ENCODE measurements around the gene CKAP4. TPM values are rescaled to one million over a fixed set of nuclear protein-coding genes. Genes with fewer than 3 reads are reported as not detected.

The CKAP4 gene
- total and polyA plus RNA-seq, 2 of the 13 experiments (the other 11 are each of a cell fraction or from before 2014, with no cell fraction given), result 39.2 to 70.2 TPM

DNA sequence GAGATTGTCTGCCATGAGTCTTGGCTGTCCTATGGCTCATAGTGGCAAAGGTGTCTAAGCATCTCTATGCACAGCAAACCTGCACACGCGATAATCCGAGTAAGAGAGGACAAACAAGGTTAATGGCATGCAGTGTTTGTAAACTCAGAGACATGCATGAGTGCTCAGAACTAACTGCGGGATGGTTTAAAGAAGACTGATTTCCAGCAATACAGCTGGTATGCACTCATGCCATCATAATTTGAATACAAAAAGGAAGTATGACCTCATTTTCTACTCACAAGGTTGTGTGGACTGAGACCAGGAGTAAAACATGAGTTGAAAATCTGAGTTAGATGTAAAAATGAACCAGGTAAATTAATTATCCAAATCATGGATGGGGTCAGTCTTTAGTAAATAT, 38.2 kb upstream of the CKAP4 start (continued):
- no peak for TF ChIP-seq YEATS4 (CRISPR knock-in tag; IDR thresholded peaks at IDR 0.05; ENCODE audit: borderline replicate concordance)

DNA sequence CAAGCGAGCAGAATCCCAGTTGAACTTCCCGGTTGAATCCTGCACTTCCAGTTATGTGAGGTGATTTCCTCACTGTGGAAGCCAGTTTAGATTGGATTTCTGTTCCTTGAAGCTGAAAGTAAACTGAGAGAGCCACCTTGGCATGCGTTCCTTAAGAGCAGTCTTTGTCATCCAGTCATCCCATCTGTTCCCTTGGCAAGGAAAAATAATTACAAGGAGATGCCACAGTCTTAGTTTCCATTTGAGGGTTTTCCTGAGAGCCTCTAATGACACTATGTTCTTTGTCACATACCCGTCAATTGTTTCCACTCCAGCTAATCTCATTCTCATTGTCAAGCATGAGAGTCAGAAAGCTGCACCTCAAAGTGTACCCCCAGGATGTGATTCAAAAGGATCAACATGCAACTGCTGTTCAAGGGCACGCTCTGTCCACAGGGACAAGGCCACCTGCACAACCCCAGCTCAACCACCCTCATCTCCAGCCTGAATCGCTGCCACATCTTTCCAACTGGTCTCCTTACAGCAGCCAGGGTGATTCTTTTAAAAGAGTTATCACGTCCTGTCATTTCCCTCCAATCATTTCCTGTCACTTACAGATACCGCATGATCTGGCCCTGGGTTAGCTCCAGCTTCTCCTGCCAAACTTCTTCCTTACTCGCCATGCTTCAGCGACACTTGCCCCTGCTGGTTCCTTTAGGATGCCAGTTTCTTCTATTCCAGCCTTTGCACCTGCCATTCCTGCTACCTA, 36.7 kb upstream of the CKAP4 start:
- ChIA-PET CTCF (ENCODE audit: low intra/inter-chr PET ratio, low total read pairs) (interaction anchor here (4.5 kb wide), 1 partner anchor 58 kb away, joined by 40 read pairs; no protein-coding TSS in a partner anchor), POLR2A (interaction anchor here (0.9 to 2.8 kb wide), 7 partner anchors 10 to 146 kb away, joined by 3 to 10 read pairs (median 7); partner anchors contain the start of genes CKAP4, NUAK1 and POLR3B)
- BruUV-seq (replicated peaks), result no TSS peak
- Histone ChIP-seq H3K9ac (ENCODE audit: insufficient read depth, low read depth, low read length) (peak overlapping the region; percentile 52), H3K4me2 (ENCODE audit: low read depth, low read length) (peak overlapping the region; percentile 54), H3K9me3 (ENCODE audit: low read length) (no peaks in the 10 kb centered on the region), H3K36me3 (replicated peaks in 1 of 2; ENCODE audit: control insufficient read depth in 1 of 2, insufficient read depth in 2 of 2, low read length in 2 of 2) (no peaks in the 10 kb centered on the region), H3K79me2 (ENCODE audit: insufficient read depth, low read length) (no peaks in the 10 kb centered on the region), H3K27me3 (ENCODE audit: control insufficient read depth in 1 of 2, insufficient read depth in 2 of 2, low read length in 2 of 2) (peaks cover 0 to 7% of the 10 kb centered on the region in 2 experiments; a peak in 2 of 5 replicates), H3K4me3 (replicated peaks in 1 of 3; ENCODE audit: insufficient read depth in 1 of 3, low read depth in 2 of 3, low read length in 3 of 3) (peak overlapping the region in 1 of 3 experiments; percentile 19; a peak in 1 of 6 replicates), H3K27ac (ENCODE audit: extremely low read length, insufficient read depth, low read length) (peak overlapping the region; percentile 77), H2AFZ (ENCODE audit: low read length) (no peak overlapping the region), H4K20me1 (ENCODE audit: insufficient read depth, low read length) (no peaks in the 10 kb centered on the region), H3K4me1 (ENCODE audit: insufficient read depth, low read length) (peaks cover 98% of the 10 kb centered on the region)
- peak; percentile 91 for DNase-seq (ENCODE audit: low spot score)
- in situ Hi-C loops (cut with HindIII; ENCODE audit: extremely low pct_ligation_motif_present, low pct_unique_long_range_greater_than_20kb), result loop anchor here (5.0 to 10.0 kb wide), 2 partner anchors 57 to 190 kb away; no protein-coding TSS in a partner anchor
- WGBS (ENCODE audit: low lambda C conversion rate), result 38% methylated on average over 10 of the region's 10 CpGs
- ATAC-seq, result peak; percentile 61
- peak; percentile 65 for FAIRE-seq
- intact Hi-C loops (cut with micrococcal nuclease; ENCODE audit: unreplicated experiment), result no loop called here
- TF ChIP-seq ZNF891 (CRISPR knock-in tag; IDR thresholded peaks at IDR 0.05) (no peak; the same call in 1 of the 2 replicates), ZSCAN20 (CRISPR knock-in tag; IDR thresholded peaks at IDR 0.05; ENCODE audit: borderline replicate concordance) (no peak), E2F5 (CRISPR knock-in tag; conservative IDR thresholded peaks at IDR 0.05) (no peak), GABPB1 (CRISPR knock-in tag; IDR thresholded peaks at IDR 0.05) (peak; percentile 47; the same call in 1 of the 2 replicates), ZNF44 (CRISPR knock-in tag; IDR thresholded peaks at IDR 0.05) (no peak), RAD21 (CRISPR knock-in tag; IDR thresholded peaks at IDR 0.05) (peak; percentile 20; the same call in 1 of the 2 replicates), TBX2 (CRISPR knock-in tag; IDR thresholded peaks at IDR 0.05; ENCODE audit: borderline replicate concordance) (peak; percentile 95), ZNF720 (CRISPR knock-in tag; IDR thresholded peaks at IDR 0.05) (no peak), ZNF225 (CRISPR knock-in tag; IDR thresholded peaks at IDR 0.05) (no peak), HMG20B (CRISPR knock-in tag; conservative IDR thresholded peaks at IDR 0.05) (peak; percentile 86), KLF6 (CRISPR knock-in tag; IDR thresholded peaks at IDR 0.05) (peak; percentile 85; the same call in 1 of the 2 replicates), ZNF484 (CRISPR knock-in tag; IDR thresholded peaks at IDR 0.05; ENCODE audit: borderline replicate concordance, low read depth) (no peak), ZNF850 (CRISPR knock-in tag; conservative IDR thresholded peaks at IDR 0.05) (no peak)
- TF ChIP-seq, protein P1, sequence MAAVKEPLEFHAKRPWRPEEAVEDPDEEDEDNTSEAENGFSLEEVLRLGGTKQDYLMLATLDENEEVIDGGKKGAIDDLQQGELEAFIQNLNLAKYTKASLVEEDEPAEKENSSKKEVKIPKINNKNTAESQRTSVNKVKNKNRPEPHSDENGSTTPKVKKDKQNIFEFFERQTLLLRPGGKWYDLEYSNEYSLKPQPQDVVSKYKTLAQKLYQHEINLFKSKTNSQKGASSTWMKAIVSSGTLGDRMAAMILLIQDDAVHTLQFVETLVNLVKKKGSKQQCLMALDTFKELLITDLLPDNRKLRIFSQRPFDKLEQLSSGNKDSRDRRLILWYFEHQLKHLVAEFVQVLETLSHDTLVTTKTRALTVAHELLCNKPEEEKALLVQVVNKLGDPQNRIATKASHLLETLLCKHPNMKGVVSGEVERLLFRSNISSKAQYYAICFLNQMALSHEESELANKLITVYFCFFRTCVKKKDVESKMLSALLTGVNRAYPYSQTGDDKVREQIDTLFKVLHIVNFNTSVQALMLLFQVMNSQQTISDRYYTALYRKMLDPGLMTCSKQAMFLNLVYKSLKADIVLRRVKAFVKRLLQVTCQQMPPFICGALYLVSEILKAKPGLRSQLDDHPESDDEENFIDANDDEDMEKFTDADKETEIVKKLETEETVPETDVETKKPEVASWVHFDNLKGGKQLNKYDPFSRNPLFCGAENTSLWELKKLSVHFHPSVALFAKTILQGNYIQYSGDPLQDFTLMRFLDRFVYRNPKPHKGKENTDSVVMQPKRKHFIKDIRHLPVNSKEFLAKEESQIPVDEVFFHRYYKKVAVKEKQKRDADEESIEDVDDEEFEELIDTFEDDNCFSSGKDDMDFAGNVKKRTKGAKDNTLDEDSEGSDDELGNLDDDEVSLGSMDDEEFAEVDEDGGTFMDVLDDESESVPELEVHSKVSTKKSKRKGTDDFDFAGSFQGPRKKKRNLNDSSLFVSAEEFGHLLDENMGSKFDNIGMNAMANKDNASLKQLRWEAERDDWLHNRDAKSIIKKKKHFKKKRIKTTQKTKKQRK (IDR thresholded peaks at IDR 0.05; ENCODE audit: low read length), result no peak
- TF ChIP-seq, protein P2, sequence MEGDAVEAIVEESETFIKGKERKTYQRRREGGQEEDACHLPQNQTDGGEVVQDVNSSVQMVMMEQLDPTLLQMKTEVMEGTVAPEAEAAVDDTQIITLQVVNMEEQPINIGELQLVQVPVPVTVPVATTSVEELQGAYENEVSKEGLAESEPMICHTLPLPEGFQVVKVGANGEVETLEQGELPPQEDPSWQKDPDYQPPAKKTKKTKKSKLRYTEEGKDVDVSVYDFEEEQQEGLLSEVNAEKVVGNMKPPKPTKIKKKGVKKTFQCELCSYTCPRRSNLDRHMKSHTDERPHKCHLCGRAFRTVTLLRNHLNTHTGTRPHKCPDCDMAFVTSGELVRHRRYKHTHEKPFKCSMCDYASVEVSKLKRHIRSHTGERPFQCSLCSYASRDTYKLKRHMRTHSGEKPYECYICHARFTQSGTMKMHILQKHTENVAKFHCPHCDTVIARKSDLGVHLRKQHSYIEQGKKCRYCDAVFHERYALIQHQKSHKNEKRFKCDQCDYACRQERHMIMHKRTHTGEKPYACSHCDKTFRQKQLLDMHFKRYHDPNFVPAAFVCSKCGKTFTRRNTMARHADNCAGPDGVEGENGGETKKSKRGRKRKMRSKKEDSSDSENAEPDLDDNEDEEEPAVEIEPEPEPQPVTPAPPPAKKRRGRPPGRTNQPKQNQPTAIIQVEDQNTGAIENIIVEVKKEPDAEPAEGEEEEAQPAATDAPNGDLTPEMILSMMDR (CRISPR knock-in tag; IDR thresholded peaks at IDR 0.05), result peak; percentile 6; the same call in 1 of the 2 replicates

All from HepG2 (cell line).